OCI-LY3 (cell line): Measurements from ENCODE around the gene TMEM270.
"Not testable (repeated sequence)": the region's sequence is repeated elsewhere in the genome, so short reads cannot be mapped to it uniquely, and the experiment has no call there.

Experiments
- H2AFZ ChIP-seq: fragments of 200-600, 300-600 bp; shearing (Covaris generic); 2 replicates; pipeline ENCODE4 v1.6.0; 2014; ENCODE audit warnings: antibody characterized with exemption, low read depth, low read length
- H3K27ac ChIP-seq: fragments of 200-600, 300-600 bp; sonication (generic); 2 replicates; pipeline ENCODE4 v1.5.1; 2014; ENCODE audit warnings: mild to moderate bottlenecking, low read length, moderate library complexity, mixed read lengths
- H3K27me3 ChIP-seq: fragments of 200-600, 300-600 bp; sonication (generic); 2 replicates; pipeline ENCODE4 v1.6.1; 2014; ENCODE audit warnings: low read depth, low read length, mixed read lengths
- H3K36me3 ChIP-seq: fragments of 200-600, 300-600 bp; sonication (generic); replicated peaks from 2 replicates; pipeline ENCODE3; 2014; ENCODE audit warnings: low read depth, low read length, mixed read lengths
- H3K4me1 ChIP-seq: fragments of 300-600, 200-600 bp; sonication (generic); 2 replicates; pipeline ENCODE4 v1.6.1; 2014; ENCODE audit warnings: low read length, mixed read lengths
- H3K4me2 ChIP-seq: fragments of 200-600, 300-600 bp; sonication (generic); 2 replicates; pipeline ENCODE4 v1.6.1; 2014; ENCODE audit warnings: low read length, mixed read lengths
- H3K4me3 ChIP-seq: fragments of 300-600, 200-600 bp; sonication (generic); 2 replicates; pipeline ENCODE4 v1.5.1; 2014; ENCODE audit warnings: antibody characterized with exemption, mild to moderate bottlenecking, low read length, moderate library complexity
- H3K79me2 ChIP-seq: fragments of 300-600, 200-600 bp; shearing (Covaris generic); 2 replicates; pipeline ENCODE4 v1.6.1; 2014; ENCODE audit warnings: mild to moderate bottlenecking, low read length, mixed read lengths
- H3K9ac ChIP-seq: fragments of 300-600, 200-600 bp; shearing (Covaris generic); 2 replicates; pipeline ENCODE4 v1.6.0; 2014; ENCODE audit warnings: mild to moderate bottlenecking, low read length, moderate library complexity
- H3K9me3 ChIP-seq: fragments of 200-600, 300-600 bp; shearing (Covaris generic); 2 replicates; pipeline ENCODE4 v1.6.1; 2014; ENCODE audit warnings: low read length, mixed read lengths; ENCODE audit not compliant: insufficient read depth
- H4K20me1 ChIP-seq: fragments of 200-600, 300-600 bp; sonication (generic); 2 replicates; pipeline ENCODE4 v1.6.1; 2016; ENCODE audit warnings: low read length, mixed read lengths; ENCODE audit not compliant: insufficient read depth
- EZH2phosphoT487 ChIP-seq: fragments of 200-600 bp; shearing (Covaris generic); IDR thresholded peaks from 2 replicates; pipeline ENCODE4 v1.6.1; 2018; ENCODE audit warnings: antibody characterized with exemption, mixed run types, low read depth
- TF ChIP-seq, protein P1 (sequence below): fragments of 200-600, 300-600 bp; sonication (generic); IDR thresholded peaks from 2 replicates; pipeline ENCODE4 v1.5.1; 2014; ENCODE audit warnings: antibody characterized with exemption, low read length, low read depth

Gene TMEM270

DNA sequence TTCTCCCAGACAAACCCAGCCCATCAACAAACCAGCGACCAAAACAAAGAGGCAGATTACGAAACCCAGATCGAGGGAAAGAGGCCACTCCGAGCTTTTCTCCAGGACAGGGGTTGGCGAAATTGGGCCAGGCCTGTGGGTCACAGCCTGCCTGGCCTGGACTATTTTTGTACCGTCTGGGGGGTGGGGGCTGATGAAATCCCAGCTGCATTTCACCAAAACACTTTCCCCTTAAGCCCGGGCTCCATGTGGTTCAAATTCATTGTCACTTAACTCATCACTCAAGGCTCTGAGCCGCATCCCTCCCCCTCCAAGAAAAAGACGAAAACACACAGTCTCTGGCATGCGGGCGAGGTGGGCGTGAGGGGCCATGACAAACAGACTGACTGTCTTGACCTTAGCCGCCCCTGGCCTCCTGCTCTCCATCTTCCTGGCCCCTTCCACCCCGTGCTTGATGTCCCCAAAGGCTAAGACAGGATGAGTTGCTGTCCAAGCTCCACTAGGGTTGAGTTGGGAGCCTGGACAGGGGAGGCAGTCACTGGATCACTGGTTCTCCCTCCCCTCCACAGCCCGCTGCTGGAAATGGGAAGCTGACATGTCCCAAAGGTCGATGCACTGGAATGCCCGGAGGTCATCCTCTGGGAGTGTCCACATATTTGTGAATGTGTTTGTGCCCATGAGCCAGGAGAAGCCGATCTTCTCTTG lies 19.2 kb downstream of the TMEM270 start:
- no peaks in the 10 kb centered on the region for H4K20me1 ChIP-seq
- no peak overlapping the region for H3K27ac ChIP-seq
- no peaks in the 10 kb centered on the region for H3K36me3 ChIP-seq
- no peak overlapping the region for H3K4me2 ChIP-seq
- H3K27me3 ChIP-seq, result peaks cover 15% of the 10 kb centered on the region
- H3K4me1 ChIP-seq, result no peaks in the 10 kb centered on the region
- H3K9me3 ChIP-seq, result no peaks in the 10 kb centered on the region
- no peak overlapping the region for H3K9ac ChIP-seq
- no peaks in the 10 kb centered on the region for H3K79me2 ChIP-seq
- H2AFZ ChIP-seq, result no peak overlapping the region
- H3K4me3 ChIP-seq, result no peak overlapping the region
- TF ChIP-seq, protein P1, sequence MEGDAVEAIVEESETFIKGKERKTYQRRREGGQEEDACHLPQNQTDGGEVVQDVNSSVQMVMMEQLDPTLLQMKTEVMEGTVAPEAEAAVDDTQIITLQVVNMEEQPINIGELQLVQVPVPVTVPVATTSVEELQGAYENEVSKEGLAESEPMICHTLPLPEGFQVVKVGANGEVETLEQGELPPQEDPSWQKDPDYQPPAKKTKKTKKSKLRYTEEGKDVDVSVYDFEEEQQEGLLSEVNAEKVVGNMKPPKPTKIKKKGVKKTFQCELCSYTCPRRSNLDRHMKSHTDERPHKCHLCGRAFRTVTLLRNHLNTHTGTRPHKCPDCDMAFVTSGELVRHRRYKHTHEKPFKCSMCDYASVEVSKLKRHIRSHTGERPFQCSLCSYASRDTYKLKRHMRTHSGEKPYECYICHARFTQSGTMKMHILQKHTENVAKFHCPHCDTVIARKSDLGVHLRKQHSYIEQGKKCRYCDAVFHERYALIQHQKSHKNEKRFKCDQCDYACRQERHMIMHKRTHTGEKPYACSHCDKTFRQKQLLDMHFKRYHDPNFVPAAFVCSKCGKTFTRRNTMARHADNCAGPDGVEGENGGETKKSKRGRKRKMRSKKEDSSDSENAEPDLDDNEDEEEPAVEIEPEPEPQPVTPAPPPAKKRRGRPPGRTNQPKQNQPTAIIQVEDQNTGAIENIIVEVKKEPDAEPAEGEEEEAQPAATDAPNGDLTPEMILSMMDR, result no peak
- TF ChIP-seq EZH2phosphoT487, result no peak

DNA sequence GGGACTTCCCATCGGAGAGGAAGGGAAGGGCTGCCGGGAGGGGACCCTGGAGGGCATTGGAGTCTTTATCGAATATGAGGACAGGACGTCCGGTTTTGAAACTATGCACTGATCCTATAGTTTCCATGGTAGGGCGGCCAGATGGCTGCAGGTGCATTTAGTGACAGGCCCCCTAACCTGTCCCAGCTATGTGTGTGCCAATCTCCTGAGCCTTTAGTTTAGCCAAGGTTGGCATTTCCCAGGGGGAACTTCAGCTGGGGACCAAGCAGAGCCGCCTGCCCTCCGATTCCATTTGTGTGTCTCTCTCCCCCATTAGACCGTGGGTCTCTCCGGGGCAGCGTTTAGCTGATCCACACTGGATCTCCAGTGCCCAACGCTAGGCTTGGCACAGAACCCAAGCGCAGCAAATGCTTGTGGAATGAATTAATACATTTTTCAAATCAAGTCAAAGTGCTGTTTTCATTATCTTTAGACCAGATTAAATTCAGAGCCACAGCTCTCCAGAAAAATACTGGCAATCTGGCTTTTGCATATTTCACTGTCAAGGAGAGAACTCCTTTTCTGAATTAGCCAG lies 19.9 kb downstream of the TMEM270 start:
- H3K27ac ChIP-seq, result no peak overlapping the region
- H3K36me3 ChIP-seq, result no peaks in the 10 kb centered on the region
- H2AFZ ChIP-seq, result no peak overlapping the region
- H4K20me1 ChIP-seq, result no peaks in the 10 kb centered on the region
- no peaks in the 10 kb centered on the region for H3K9me3 ChIP-seq
- H3K4me1 ChIP-seq, result no peaks in the 10 kb centered on the region
- H3K4me2 ChIP-seq, result no peak overlapping the region
- TF ChIP-seq, protein P1, result no peak
- TF ChIP-seq EZH2phosphoT487, result no peak
- no peaks in the 10 kb centered on the region for H3K79me2 ChIP-seq
- no peak overlapping the region for H3K4me3 ChIP-seq
- H3K27me3 ChIP-seq, result peaks cover 15% of the 10 kb centered on the region
- no peak overlapping the region for H3K9ac ChIP-seq

DNA sequence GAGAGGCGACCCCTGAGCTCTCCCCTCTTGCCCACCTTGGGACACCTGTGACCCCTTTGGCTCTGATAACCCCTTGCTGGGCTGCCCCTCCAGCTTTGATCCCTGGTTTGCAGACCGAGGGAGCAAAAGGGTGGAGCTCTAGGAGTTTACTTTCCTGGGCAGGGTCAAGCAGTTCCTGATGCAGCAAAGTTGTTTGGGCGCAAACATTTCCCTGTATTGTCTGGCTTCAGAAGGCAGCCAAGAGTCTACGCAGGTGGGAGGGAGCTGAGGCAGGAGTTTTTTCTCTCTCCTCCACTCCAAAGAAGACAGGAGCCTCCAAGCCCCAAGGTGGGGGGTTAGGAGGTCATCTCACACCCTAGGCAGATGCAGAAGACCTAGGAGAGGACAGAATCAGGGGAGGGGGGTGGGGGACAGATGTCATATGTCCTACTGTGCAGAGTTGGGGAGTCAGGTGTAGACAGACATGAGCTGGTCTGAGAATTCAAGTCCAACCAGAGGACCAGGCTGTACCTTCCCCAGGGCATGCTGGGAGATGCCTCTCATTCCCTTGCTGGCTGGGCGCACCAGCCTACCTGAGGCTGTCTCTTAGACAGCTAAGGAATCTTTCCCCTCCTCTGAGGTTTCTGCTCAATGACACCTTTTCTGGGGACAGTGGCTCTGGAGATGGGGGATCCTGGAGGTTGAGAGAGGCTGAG lies 20.5 kb downstream of the TMEM270 start:
- Histone ChIP-seq H3K27ac (no peak overlapping the region), H3K36me3 (no peaks in the 10 kb centered on the region), H3K4me1 (no peaks in the 10 kb centered on the region), H3K4me2 (no peak overlapping the region), H3K27me3 (peaks cover 15% of the 10 kb centered on the region), H3K79me2 (no peaks in the 10 kb centered on the region), H3K9me3 (no peaks in the 10 kb centered on the region), H3K9ac (no peak overlapping the region), H3K4me3 (no peak overlapping the region), H4K20me1 (no peaks in the 10 kb centered on the region), H2AFZ (no peak overlapping the region)
- TF ChIP-seq, protein P1, result no peak
- TF ChIP-seq EZH2phosphoT487, result no peak

DNA sequence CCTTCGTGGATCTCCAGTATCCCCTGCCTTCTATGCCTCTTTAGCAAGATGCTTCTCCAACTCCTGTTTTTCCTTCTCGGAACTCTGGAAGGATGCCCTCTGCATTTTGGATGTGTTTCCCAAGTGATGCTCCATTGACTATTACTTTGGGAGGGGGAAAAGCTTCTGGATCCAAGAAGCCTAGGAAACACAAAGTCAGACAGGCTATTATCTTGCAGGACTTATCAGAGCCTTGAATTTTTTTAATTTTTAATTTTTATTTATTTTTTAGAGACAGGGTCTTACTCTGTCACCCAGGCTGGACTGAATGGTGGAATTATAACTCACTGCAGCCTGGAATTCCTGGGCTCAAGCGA lies 21.1 kb downstream of the TMEM270 start:
- H3K9ac ChIP-seq, result no peak overlapping the region
- H3K4me2 ChIP-seq, result no peak overlapping the region
- no peaks in the 10 kb centered on the region for H4K20me1 ChIP-seq
- no peak overlapping the region for H2AFZ ChIP-seq
- H3K4me3 ChIP-seq, result no peak overlapping the region
- H3K27ac ChIP-seq, result no peak overlapping the region
- no peaks in the 10 kb centered on the region for H3K9me3 ChIP-seq
- H3K36me3 ChIP-seq, result no peaks in the 10 kb centered on the region
- TF ChIP-seq EZH2phosphoT487, result no peak
- TF ChIP-seq, protein P1, result no peak
- no peaks in the 10 kb centered on the region for H3K4me1 ChIP-seq
- no peaks in the 10 kb centered on the region for H3K79me2 ChIP-seq
- peaks cover 15% of the 10 kb centered on the region for H3K27me3 ChIP-seq

DNA sequence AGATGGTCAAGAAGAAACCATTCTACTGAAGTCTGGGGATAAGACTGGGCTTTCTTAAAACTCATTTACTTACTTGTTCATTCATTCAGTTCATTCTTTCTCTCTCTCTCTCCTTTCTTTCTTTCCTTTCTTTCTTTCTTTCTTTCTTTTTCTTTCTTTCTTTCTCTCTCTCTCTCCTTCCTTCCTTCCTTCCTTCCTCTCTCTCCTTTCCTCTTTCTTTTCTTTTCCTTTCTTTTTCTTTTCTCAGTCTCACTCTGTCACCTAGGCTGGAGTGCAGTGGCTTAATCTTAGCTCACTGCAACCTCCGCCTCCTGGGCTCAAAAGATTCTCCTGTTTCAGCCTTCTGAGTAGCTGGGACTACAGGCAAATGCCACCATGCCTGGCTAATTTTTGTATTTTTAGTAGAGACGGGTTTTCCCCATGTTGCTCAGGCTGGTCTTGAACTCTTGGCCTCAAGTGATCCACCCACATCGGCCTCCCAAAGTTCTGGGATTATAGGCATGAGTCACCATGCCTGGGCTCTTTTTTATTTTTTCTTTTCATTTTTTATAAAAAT lies 24.0 kb downstream of the TMEM270 start:
- H3K9ac ChIP-seq, H3K79me2 ChIP-seq, H3K9me3 ChIP-seq, H3K4me3 ChIP-seq, H4K20me1 ChIP-seq, H2AFZ ChIP-seq, H3K36me3 ChIP-seq, H3K4me2 ChIP-seq, H3K27ac ChIP-seq, H3K4me1 ChIP-seq: not testable (repeated sequence)
- peaks cover 15% of the 10 kb centered on the region for H3K27me3 ChIP-seq
